SK-N-SH (cell line): ENCODE data around the gene WWC2.

ENCODE experiments used
- CTCF ChIP-seq: fragments of 200-600 bp; sonication (generic); IDR thresholded peaks from 2 replicates; pipeline ENCODE4 v1.6.1; 2017; ENCODE audit warnings: antibody characterized with exemption, mild to moderate bottlenecking, moderate library complexity
- EP300 ChIP-seq, 2 experiments: IDR thresholded peaks; 2 replicates each; pipeline versions ENCODE4 v1.4.0 to v1.6.1; 2012; ENCODE audit warnings: borderline replicate concordance in 1 of 2, low read depth in 1 of 2, low read length in 1 of 2
- EZH2phosphoT487 ChIP-seq: fragments of 200-600 bp; sonication (generic); IDR thresholded peaks from 2 replicates; pipeline ENCODE4 v1.6.1; 2017; ENCODE audit warnings: low read depth, mixed run types, mild to moderate bottlenecking, antibody characterized with exemption, moderate library complexity, borderline replicate concordance
- IRF3 ChIP-seq: fragments of 150-350 bp; IDR thresholded peaks from 2 replicates; pipeline ENCODE4 v1.6.1; 2016; ENCODE audit warnings: mild to moderate bottlenecking, low read depth, low read length
- MAX ChIP-seq: IDR thresholded peaks from 2 replicates; pipeline ENCODE4 v1.4.0; 2012; ENCODE audit warnings: low read depth
- NFIC ChIP-seq: IDR thresholded peaks from 2 replicates; pipeline ENCODE4 v1.4.0; 2012; ENCODE audit warnings: borderline replicate concordance
- NRF1 ChIP-seq: IDR thresholded peaks from 2 replicates; pipeline ENCODE4 v1.6.1; 2012; ENCODE audit warnings: low read depth, mild to moderate bottlenecking, low read length
- PBX3 ChIP-seq: IDR thresholded peaks from 2 replicates; pipeline ENCODE4; 2012
- POLR2AphosphoS5 ChIP-seq: IDR thresholded peaks from 2 replicates; pipeline ENCODE4 v1.6.1; 2012; ENCODE audit warnings: low read depth, low read length
- RAD21 ChIP-seq: IDR thresholded peaks from 2 replicates; pipeline ENCODE4 v1.6.1; 2012; ENCODE audit warnings: mild to moderate bottlenecking, low read length
- RFX5 ChIP-seq: IDR thresholded peaks from 2 replicates; pipeline ENCODE4 v1.6.1; 2012; ENCODE audit warnings: mild to moderate bottlenecking, improper control_type of control experiment, low read length
- RXRA ChIP-seq: IDR thresholded peaks from 2 replicates; pipeline ENCODE4 v1.4.0; 2012; ENCODE audit warnings: low read depth, mild to moderate bottlenecking, borderline replicate concordance
- SIN3A ChIP-seq: IDR thresholded peaks from 2 replicates; pipeline ENCODE4 v1.6.1; 2012; ENCODE audit warnings: low read depth, mild to moderate bottlenecking, low read length, moderate library complexity, borderline replicate concordance
- TEAD4 ChIP-seq: IDR thresholded peaks from 2 replicates; pipeline ENCODE4 v1.4.0; 2012; ENCODE audit warnings: mild to moderate bottlenecking, borderline replicate concordance; ENCODE audit not compliant: insufficient read depth

GRCh38 chr4:183094393-183095198, 4.5 kb upstream of the WWC2 start:
- TF ChIP-seq CTCF = no peak
- TF ChIP-seq EP300 (IDR thresholded peaks at IDR 0.05; ENCODE audit: borderline replicate concordance in 1 of 2, low read depth in 1 of 2, low read length in 1 of 2) = no peak
- no peak for TF ChIP-seq SIN3A
- no peak for TF ChIP-seq POLR2AphosphoS5
- no peak for TF ChIP-seq RFX5
- TF ChIP-seq TEAD4 = no peak
- no peak for TF ChIP-seq RXRA
- no peak for TF ChIP-seq RAD21
- no peak for TF ChIP-seq MAX
- no peak for TF ChIP-seq IRF3
- no peak for TF ChIP-seq EZH2phosphoT487
- TF ChIP-seq NRF1 = no peak
- TF ChIP-seq PBX3 = no peak
- TF ChIP-seq NFIC = no peak
